GM18505 (cell line): ENCODE results near the gene KIF11.

Experiments
- ATAC-seq: cut with Tn5 transposase; IDR thresholded peaks from one replicate; pipeline ENCODE4 v1.9.1; 2021; ENCODE audit not compliant: unreplicated experiment
- POLR2A ChIP-seq: IDR thresholded peaks from 4 replicates; pipeline ENCODE4 v1.6.1; 2011; ENCODE audit warnings: borderline replicate concordance; ENCODE audit not compliant: insufficient read depth, insufficient read length; ENCODE audit errors: extremely low read depth

The KIF11 gene

GRCh38 chr10:92678206-92678605, 85.3 kb downstream of the KIF11 start:
- no peak for ATAC-seq
- TF ChIP-seq POLR2A, result no peak

- TF ChIP-seq POLR2A, result no peak
- ATAC-seq, result no peak
These were observed 88.4 kb downstream of the KIF11 start for GRCh38 chr10:92681306-92681834.

- no peak for ATAC-seq
These were observed 95.6 kb downstream of the KIF11 start for GRCh38 chr10:92688573-92688926.

GRCh38 chr10:92688927-92689662, 96.2 kb downstream of the KIF11 start:
- TF ChIP-seq POLR2A, result no peak
- peak; percentile 25 for ATAC-seq

More at GRCh38 chr10:92688573-92688926, 95.6 kb downstream of the KIF11 start:
- no peak for TF ChIP-seq POLR2A

GRCh38 chr10:92689663-92690210, 96.8 kb downstream of the KIF11 start, which contains the start of gene HHEX:
Gene HHEX, plus strand, starts transcription at chr10:92689955. Its CDS starts 32 bp downstream, at chr10:92689987.
- peak; percentile 51 for ATAC-seq

GRCh38 chr10:92690211-92690914, 97.4 kb downstream of the KIF11 start:
- TF ChIP-seq POLR2A, result no peak

More at GRCh38 chr10:92689663-92690210, 96.8 kb downstream of the KIF11 start, which contains the start of gene HHEX:
- TF ChIP-seq POLR2A, result peak; percentile 63

GRCh38 chr10:92690915-92691590, 98.1 kb downstream of the KIF11 start:
- TF ChIP-seq POLR2A, result no peak
- no peak for ATAC-seq

More at GRCh38 chr10:92690211-92690914, 97.4 kb downstream of the KIF11 start:
- ATAC-seq, result peak; percentile 37

GRCh38 chr10:92691591-92692079, 98.7 kb downstream of the KIF11 start:
- no peak for ATAC-seq
- TF ChIP-seq POLR2A, result no peak

GRCh38 chr10:92692080-92692671, 99.2 kb downstream of the KIF11 start:
- TF ChIP-seq POLR2A, result no peak
- no peak for ATAC-seq

- ATAC-seq, result no peak
- no peak for TF ChIP-seq POLR2A
These were observed 100.0 kb downstream of the KIF11 start for GRCh38 chr10:92692697-92693533.

GRCh38 chr10:92693534-92693893, 100.6 kb downstream of the KIF11 start:
- TF ChIP-seq POLR2A, result no peak
- ATAC-seq, result no peak
